Smooth muscle cell (in vitro differentiated cells): Measurements from ENCODE around the gene NPC1. TPM values are rescaled to one million over a fixed set of nuclear protein-coding genes. Genes with fewer than 3 reads are reported as not detected.
A peak's percentile ranks its signal among the peaks of the same experiment; 100 is the strongest.

ENCODE experiments used
- DNase-seq: peaks from one replicate; lab custom pipeline; 2025; ENCODE audit not compliant: unreplicated experiment; lab: John Stamatoyannopoulos, UW
- H2AFZ ChIP-seq: fragments of 200-600 bp; sonication (generic); 2 replicates; pipeline ENCODE4 v1.6.0; 2016; ENCODE audit warnings: antibody characterized with exemption, low read depth, mild to moderate bottlenecking
- H3F3A ChIP-seq: fragments of 200-600 bp; sonication (generic); 2 replicates; pipeline ENCODE4 v1.6.0; 2017; ENCODE audit warnings: antibody characterized with exemption, low read depth
- H3K27ac ChIP-seq: fragments of 200-600 bp; sonication (generic); 2 replicates; pipeline ENCODE4 v1.5.1; 2016; ENCODE audit warnings: low read depth, mild to moderate bottlenecking
- H3K27me3 ChIP-seq: fragments of 200-600 bp; sonication (generic); 2 replicates; pipeline ENCODE4 v1.6.1; 2016; ENCODE audit warnings: low read depth, mild to moderate bottlenecking
- H3K36me3 ChIP-seq: fragments of 200-600 bp; sonication (generic); 2 replicates; pipeline ENCODE4 v1.5.1; 2016; ENCODE audit warnings: low read depth
- H3K4me1 ChIP-seq: fragments of 200-600 bp; sonication (generic); 2 replicates; pipeline ENCODE4 v1.5.1; 2016; ENCODE audit warnings: low read depth
- H3K4me2 ChIP-seq: fragments of 200-600 bp; sonication (generic); 2 replicates; pipeline ENCODE4 v1.6.0; 2016; ENCODE audit warnings: mild to moderate bottlenecking
- H3K4me3 ChIP-seq: fragments of 200-600 bp; sonication (generic); 2 replicates; pipeline ENCODE4 v1.5.1; 2016; ENCODE audit warnings: mild to moderate bottlenecking
- H3K79me2 ChIP-seq: fragments of 200-600 bp; sonication (generic); 2 replicates; pipeline ENCODE4 v1.6.0; 2016; ENCODE audit warnings: low read depth, mild to moderate bottlenecking
- H3K9ac ChIP-seq: fragments of 200-600 bp; sonication (generic); 2 replicates; pipeline ENCODE4 v1.6.0; 2016; ENCODE audit warnings: low read depth
- H3K9me3 ChIP-seq: fragments of 200-600 bp; sonication (generic); replicated peaks from 2 replicates; pipeline ENCODE4 v1.5.1; 2016; ENCODE audit warnings: low read depth
- H4K20me1 ChIP-seq: fragments of 200-600 bp; sonication (generic); 2 replicates; pipeline ENCODE4 v1.6.0; 2016; ENCODE audit warnings: low read depth
- CTCF ChIP-seq: fragments of 200-600 bp; sonication (generic); IDR thresholded peaks from 2 replicates; pipeline ENCODE4 v1.5.1; 2017; ENCODE audit warnings: borderline replicate concordance, mild to moderate bottlenecking, antibody characterized with exemption; ENCODE audit not compliant: insufficient read depth, poor library complexity, severe bottlenecking
- WGBS: methylation state at CpG from one replicate; pipeline ENCODE4 v1.1.7; 2016; ENCODE audit warnings: low lambda C conversion rate; 5-methylcytosine and 5-hydroxymethylcytosine counted together
- polyA plus RNA-seq: library from polyadenylated mRNA; unstranded; fragments of >200 nt; fragmentation: Nextera tagmentation; extraction: Ambion mirVana; gene quantifications from 2 replicates; pipeline ENCODE4 v1.2.1, GENCODE V29; 2016
- total RNA-seq: library from RNA; depleted of rRNA; stranded (reverse); fragments of >200 nt; gene quantifications from 2 replicates; pipeline ENCODE4 v1.2.3, GENCODE V29; 2014

The NPC1 gene
- total and polyA plus RNA-seq, 2 experiments from 2014 or later = 29.9 to 55.5 TPM

DNA sequence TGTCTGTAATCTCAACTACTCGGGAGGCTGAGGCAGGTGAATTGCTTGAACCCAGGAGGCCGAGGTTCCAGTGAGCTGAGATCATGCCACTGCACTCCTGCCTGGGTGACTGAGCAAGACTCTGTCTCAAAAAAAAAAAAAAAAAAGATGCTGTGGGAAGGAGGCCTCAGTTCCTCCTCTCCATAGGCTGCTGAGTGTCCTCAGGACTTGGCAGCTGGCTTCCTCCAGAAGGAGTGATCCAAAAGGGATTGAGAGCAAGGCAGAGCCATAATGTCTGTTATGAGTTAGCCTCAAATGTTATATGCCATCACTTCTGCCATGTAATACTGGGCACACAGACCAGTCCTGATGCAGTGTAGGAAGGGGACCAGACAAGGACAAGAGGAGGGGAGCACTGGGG is 6.6 kb upstream of the NPC1 start:
- no peak overlapping the region for H3K27ac ChIP-seq
- H3K79me2 ChIP-seq = no peaks in the 10 kb centered on the region
- no peaks in the 10 kb centered on the region for H3K27me3 ChIP-seq
- H4K20me1 ChIP-seq = no peaks in the 10 kb centered on the region
- H3K4me1 ChIP-seq = no peaks in the 10 kb centered on the region
- H3F3A ChIP-seq = no peaks in the 10 kb centered on the region
- H3K36me3 ChIP-seq = no peaks in the 10 kb centered on the region
- DNase-seq = no peak
- H3K9ac ChIP-seq = no peak overlapping the region
- no peak overlapping the region for H3K4me3 ChIP-seq
- H3K4me2 ChIP-seq = no peak overlapping the region
- WGBS = 96% methylated on average over 2 of the region's 2 CpGs
- H2AFZ ChIP-seq = no peak overlapping the region
- H3K9me3 ChIP-seq = no peaks in the 10 kb centered on the region
- no peak for TF ChIP-seq CTCF

- Histone ChIP-seq H3K36me3 (no peaks in the 10 kb centered on the region), H3K9ac (no peak overlapping the region), H3K4me2 (no peak overlapping the region), H4K20me1 (no peaks in the 10 kb centered on the region), H2AFZ (no peak overlapping the region), H3K79me2 (no peaks in the 10 kb centered on the region), H3K27ac (no peak overlapping the region), H3K27me3 (no peaks in the 10 kb centered on the region), H3K4me1 (no peaks in the 10 kb centered on the region), H3K9me3 (no peaks in the 10 kb centered on the region), H3K4me3 (no peak overlapping the region), H3F3A (no peaks in the 10 kb centered on the region)
- DNase-seq = no peak
- 38% methylated on average over 1 of the region's 1 CpG for WGBS
- TF ChIP-seq CTCF = no peak
Measured at GRCh38 chr18:23591011-23591410, 4.7 kb upstream of the NPC1 start.

DNA sequence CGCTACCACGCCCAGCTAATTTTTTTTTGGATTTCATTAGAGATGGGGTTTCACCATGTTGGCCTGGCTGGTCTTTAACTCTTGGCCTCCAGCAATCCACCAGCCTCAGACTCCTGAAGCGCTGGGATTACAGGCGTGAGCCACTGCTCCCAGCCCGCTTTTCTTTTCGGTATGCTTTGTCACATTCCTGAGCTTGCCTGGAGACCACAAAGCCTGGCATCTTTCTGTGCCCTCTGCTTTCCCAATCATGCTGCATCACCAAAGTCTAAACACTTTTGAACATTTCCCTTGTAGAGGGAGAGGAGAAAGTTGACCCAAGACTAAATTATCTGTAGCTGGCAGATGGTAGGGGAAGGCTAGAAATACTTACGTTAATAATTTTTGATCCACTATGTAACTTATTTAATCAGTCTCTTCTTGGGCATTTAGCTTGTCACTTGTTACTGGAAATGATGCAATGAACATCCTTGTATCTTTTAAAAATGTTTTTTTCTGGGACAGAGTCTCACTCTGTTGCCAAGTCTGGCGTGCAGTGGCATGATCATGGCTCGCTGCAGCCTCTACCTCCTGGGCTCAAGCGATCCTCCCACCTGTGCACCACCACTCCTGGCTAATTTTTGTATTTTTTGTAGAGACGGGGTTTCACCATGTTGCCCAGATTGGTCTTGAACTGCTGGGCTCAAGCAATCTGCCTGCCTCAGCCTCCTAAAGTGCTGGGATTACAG is 2.7 kb upstream of the NPC1 start:
- no peak overlapping the region for H3K4me3 ChIP-seq
- no peak for DNase-seq
- H3F3A ChIP-seq = no peaks in the 10 kb centered on the region
- H3K36me3 ChIP-seq = no peaks in the 10 kb centered on the region
- H3K79me2 ChIP-seq = peaks cover 20% of the 10 kb centered on the region
- H3K27ac ChIP-seq = no peak overlapping the region
- no peak overlapping the region for H3K4me2 ChIP-seq
- peaks cover 8% of the 10 kb centered on the region for H4K20me1 ChIP-seq
- TF ChIP-seq CTCF = no peak
- no peak overlapping the region for H2AFZ ChIP-seq
- H3K27me3 ChIP-seq = no peaks in the 10 kb centered on the region
- no peak overlapping the region for H3K9ac ChIP-seq
- H3K9me3 ChIP-seq = no peaks in the 10 kb centered on the region
- 63% methylated on average over 11 of the region's 11 CpGs for WGBS
- peaks cover 7% of the 10 kb centered on the region for H3K4me1 ChIP-seq

GRCh38 chr18:23587220-23587642 is 925 bp upstream of the NPC1 start:
- no peaks in the 10 kb centered on the region for H3K27me3 ChIP-seq
- H3K9me3 ChIP-seq = no peaks in the 10 kb centered on the region
- no peak for TF ChIP-seq CTCF
- H3K36me3 ChIP-seq = no peaks in the 10 kb centered on the region
- H3K4me3 ChIP-seq = peak overlapping the region; percentile 87
- peaks cover 37% of the 10 kb centered on the region for H3K79me2 ChIP-seq
- H3K9ac ChIP-seq = peak overlapping the region; percentile 3
- H4K20me1 ChIP-seq = peaks cover 25% of the 10 kb centered on the region
- WGBS = 53% methylated on average over 7 of the region's 7 CpGs
- H2AFZ ChIP-seq = no peak overlapping the region
- peak overlapping the region; percentile 77 for H3K4me2 ChIP-seq
- no peak overlapping the region for H3K27ac ChIP-seq
- peaks cover 16% of the 10 kb centered on the region for H3K4me1 ChIP-seq
- H3F3A ChIP-seq = no peaks in the 10 kb centered on the region
- DNase-seq = no peak
